ENCODE data around the gene HCN3.
"Not testable (repeated sequence)": the region's sequence is repeated elsewhere in the genome, so short reads cannot be mapped to it uniquely, and the experiment has no call there.

HCN3 gene

DNA sequence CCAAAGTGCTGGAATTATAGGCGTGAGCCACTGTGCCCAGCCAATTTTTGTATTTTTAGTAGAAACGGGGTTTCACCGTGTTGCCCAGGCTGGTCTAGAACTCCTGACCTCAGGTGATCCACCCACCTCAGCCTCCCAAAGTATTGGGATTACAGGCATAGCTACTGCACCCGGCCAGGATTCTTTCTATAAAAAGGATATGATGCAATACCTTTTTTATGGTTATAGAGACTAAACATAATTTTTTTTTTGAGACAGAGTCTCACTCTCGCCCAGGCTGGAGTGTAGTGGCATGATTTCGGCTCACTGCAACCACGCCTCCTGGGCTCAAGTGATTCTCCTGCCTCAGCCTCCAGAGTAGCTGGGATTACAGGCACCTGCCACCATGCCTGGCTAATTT, 51.6 kb downstream of the HCN3 start:
- not testable (repeated sequence) for FAIRE-seq; DNase-seq (ENCODE audit: low spot score)

DNA sequence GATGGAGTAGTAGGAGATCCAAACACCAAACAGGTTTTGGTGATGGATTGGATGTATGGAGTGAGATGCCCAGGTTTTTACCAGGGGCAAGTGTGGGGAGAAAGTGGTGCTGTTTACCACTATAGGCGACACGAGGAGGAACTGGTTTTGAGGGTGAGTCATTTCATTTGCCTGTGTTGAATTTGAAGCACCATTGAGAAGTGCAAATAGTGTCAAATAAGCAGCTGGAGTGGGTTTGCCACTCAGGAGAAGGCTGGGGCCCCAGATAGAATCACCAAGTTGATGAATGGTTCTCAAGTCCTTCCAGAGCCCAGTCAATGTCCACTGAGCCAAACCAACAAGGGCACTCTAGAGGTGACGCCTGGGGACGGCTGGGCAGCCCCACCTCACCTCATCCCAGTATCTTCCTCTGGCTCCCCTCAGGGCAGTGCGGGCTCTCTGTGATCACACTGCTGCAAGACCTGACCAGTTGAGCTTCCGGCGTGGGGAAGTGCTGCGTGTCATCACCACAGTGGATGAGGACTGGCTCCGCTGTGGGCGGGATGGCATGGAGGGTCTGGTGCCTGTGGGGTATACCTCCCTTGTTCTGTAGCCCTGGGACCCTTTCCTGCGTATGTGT, 52.8 kb downstream of the HCN3 start:
- no peak for DNase-seq (ENCODE audit: low spot score)
- FAIRE-seq = peak; percentile 35

DNA sequence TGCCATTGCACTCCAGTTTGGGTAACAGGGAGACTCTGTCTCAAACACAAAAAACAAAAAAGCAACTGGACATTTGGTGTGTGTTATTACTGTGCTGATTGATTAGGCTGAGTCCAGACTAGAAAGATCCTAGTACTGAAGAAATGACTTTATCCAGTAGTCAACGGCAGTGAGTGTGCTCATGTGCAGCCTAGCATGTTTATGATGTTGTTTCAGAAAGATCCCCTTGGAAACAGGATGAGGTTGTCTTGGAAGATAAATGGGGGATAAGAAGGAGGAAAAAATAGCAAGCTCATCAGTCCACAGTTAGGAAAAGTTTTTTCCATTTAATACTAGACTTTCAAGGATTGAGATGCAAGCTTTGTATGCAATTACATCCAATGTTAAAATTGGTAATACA, 57.7 kb downstream of the HCN3 start:
- DNase-seq (ENCODE audit: low spot score) = no peak
- no peak for FAIRE-seq

All from urothelium cell line (cell line).